ENCODE results near the gene DIP2C. TPM values are rescaled to one million over a fixed set of nuclear protein-coding genes. Genes with fewer than 3 reads are reported as not detected.
A peak's percentile ranks its signal among the peaks of the same experiment; 100 is the strongest.
"Not testable (repeated sequence)": the region's sequence is repeated elsewhere in the genome, so short reads cannot be mapped to it uniquely, and the experiment has no call there.

The DIP2C gene
- total and polyA plus RNA-seq, 3 donors from 2014 or later = 14.9 to 43.4 (median 30.1) TPM

DNA sequence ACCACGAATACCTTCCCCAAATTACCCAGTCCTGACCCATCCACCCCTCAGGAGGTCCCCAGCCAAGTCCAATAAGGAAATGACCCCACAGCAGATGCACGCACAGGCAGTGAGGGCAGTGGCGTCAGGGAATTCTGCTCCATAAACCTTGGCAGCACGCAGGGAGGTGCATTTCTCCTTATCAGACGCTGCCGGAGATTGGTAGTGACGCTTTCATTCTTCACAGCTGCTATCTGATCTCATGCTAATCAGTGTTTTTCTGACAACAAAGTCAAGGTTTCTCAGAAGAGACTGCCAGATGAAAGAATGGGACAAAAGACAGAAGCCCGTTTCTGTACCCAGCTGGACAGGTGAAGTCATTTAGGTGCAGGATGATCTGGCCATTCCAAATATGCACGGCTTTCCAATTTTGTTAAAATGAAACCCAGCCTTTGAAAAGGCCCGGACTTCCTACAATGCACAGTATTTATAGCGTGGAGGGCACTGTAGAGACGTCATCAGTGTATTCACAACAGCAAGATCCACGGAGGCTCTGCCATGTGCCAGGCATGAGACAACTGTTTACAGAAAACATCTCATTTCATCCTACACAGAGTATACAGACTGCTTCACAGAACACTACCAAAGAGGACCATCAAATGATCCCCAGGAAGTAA, 35.3 kb downstream of the DIP2C start:
- H3K4me1 ChIP-seq = peaks cover 10% of the 10 kb centered on the region
- no peaks in the 10 kb centered on the region for H3K36me3 ChIP-seq (ENCODE audit: low read depth, missing control alignments)
- no peak overlapping the region for H3K27ac ChIP-seq
- DNase-seq = peak; percentile 67
- H3K27me3 ChIP-seq = no peaks in the 10 kb centered on the region
- intact Hi-C loops (cut with DNase I; ENCODE audit: low total_unique reads) = no loop called here
- TF ChIP-seq, protein P1, sequence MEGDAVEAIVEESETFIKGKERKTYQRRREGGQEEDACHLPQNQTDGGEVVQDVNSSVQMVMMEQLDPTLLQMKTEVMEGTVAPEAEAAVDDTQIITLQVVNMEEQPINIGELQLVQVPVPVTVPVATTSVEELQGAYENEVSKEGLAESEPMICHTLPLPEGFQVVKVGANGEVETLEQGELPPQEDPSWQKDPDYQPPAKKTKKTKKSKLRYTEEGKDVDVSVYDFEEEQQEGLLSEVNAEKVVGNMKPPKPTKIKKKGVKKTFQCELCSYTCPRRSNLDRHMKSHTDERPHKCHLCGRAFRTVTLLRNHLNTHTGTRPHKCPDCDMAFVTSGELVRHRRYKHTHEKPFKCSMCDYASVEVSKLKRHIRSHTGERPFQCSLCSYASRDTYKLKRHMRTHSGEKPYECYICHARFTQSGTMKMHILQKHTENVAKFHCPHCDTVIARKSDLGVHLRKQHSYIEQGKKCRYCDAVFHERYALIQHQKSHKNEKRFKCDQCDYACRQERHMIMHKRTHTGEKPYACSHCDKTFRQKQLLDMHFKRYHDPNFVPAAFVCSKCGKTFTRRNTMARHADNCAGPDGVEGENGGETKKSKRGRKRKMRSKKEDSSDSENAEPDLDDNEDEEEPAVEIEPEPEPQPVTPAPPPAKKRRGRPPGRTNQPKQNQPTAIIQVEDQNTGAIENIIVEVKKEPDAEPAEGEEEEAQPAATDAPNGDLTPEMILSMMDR (IDR thresholded peaks at IDR 0.05) = no peak
- no peak for TF ChIP-seq POLR2A (IDR thresholded peaks at IDR 0.05)
- whole genome bisulfite sequencing, 2 donors = 46 to 55% methylated on average over 13 of the region's 13 CpGs
- H3K4me3 ChIP-seq = no peak overlapping the region
- H3K9me3 ChIP-seq = no peaks in the 10 kb centered on the region

DNA sequence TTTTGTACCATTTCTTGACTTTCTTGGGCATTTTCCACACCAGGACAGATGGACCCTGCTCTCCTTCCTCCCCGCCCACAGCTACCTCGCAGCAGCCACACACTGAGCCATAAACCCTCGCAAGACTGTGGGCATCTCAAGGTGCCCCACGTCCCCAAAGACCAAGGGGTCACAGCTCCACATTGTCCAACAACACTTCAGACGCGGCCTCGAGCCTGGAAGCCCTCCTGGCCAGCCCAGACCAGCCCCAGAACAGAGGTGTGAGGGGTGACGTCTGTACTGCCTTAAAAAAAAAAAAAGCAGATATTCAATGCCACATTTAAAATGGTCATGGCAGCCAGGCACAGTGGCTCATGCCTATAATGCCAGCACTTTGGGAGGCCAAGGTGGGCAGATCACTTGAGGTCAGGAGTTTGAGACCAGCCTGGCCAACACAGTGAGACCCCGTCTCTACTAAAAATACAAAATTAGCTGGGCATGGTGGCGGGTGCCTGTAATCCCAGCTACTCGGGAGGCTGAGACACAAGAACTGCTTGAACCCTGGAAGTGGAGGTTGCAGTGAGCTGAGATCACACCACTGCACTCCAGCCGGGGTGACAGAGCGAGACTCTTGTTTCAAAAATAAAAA, 36.5 kb downstream of the DIP2C start:
- DNase-seq; H3K4me3 ChIP-seq; H3K9me3 ChIP-seq; H3K4me1 ChIP-seq; H3K27me3 ChIP-seq; H3K36me3 ChIP-seq (ENCODE audit: low read depth, missing control alignments); intact Hi-C loops (cut with DNase I; ENCODE audit: low total_unique reads); H3K27ac ChIP-seq: not testable (repeated sequence)
- WGBS, 2 donors = 82 to 93% methylated on average over 13 of the region's 13 CpGs

DNA sequence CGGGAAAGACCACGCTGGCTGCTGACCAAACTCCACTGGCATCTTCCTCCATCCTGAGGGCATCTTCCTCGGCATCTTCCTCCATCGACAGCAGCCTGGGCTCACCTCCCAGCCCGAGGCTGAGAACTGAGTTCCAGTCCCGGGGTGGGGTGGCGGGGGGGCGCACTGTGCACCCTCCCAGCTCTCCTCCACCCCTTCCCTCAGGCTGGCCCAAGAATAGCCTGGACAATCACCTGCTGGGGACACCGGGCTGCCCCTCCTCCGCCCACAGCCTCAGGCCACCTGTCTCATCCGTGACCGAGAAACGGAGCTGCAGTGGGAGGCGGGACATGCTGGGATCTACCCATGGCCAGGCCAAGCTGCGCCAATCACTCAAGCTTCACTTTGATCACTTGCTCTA, 37.2 kb downstream of the DIP2C start:
- no peaks in the 10 kb centered on the region for H3K9me3 ChIP-seq
- no peak for DNase-seq
- TF ChIP-seq, protein P1 (IDR thresholded peaks at IDR 0.05) = no peak
- TF ChIP-seq POLR2A (IDR thresholded peaks at IDR 0.05) = no peak
- intact Hi-C loops (cut with DNase I; ENCODE audit: low total_unique reads) = no loop called here
- 85 to 86% methylated on average over 14 to 15 of the region's 15 CpGs for WGBS, 2 donors
- no peak overlapping the region for H3K27ac ChIP-seq
- no peaks in the 10 kb centered on the region for H3K27me3 ChIP-seq
- H3K4me1 ChIP-seq = peaks cover 10% of the 10 kb centered on the region
- H3K36me3 ChIP-seq (ENCODE audit: low read depth, missing control alignments) = no peaks in the 10 kb centered on the region
- no peak overlapping the region for H3K4me3 ChIP-seq

DNA sequence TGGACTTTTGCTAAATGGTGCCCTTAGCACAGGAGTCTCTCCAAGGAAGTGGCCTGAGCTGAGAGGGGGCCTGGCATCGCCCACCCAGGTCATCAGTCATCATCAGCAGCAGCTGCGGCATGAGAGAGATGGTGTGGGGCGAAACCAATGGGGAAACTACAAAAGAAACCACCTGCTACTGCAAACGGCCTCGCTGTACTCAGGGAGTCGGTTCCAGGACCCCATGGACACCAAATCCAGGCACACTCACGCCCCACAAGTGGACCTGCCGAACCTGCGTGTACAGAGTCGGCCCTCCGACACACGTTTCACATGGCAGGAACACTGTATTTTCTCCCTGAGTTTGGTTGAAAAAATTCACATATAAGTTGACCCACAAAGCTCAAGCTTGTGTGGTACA, 37.8 kb downstream of the DIP2C start:
- Histone ChIP-seq H3K4me1 (peaks cover 10% of the 10 kb centered on the region), H3K27me3 (no peaks in the 10 kb centered on the region), H3K27ac (no peak overlapping the region), H3K9me3 (no peaks in the 10 kb centered on the region), H3K4me3 (no peak overlapping the region), H3K36me3 (ENCODE audit: low read depth, missing control alignments) (no peaks in the 10 kb centered on the region)
- 90 to 93% methylated on average over 10 to 12 of the region's 12 CpGs for WGBS, 2 donors
- TF ChIP-seq, protein P1 (IDR thresholded peaks at IDR 0.05) = no peak
- TF ChIP-seq POLR2A (IDR thresholded peaks at IDR 0.05) = no peak
- intact Hi-C loops (cut with DNase I; ENCODE audit: low total_unique reads) = no loop called here
- no peak for DNase-seq

DNA sequence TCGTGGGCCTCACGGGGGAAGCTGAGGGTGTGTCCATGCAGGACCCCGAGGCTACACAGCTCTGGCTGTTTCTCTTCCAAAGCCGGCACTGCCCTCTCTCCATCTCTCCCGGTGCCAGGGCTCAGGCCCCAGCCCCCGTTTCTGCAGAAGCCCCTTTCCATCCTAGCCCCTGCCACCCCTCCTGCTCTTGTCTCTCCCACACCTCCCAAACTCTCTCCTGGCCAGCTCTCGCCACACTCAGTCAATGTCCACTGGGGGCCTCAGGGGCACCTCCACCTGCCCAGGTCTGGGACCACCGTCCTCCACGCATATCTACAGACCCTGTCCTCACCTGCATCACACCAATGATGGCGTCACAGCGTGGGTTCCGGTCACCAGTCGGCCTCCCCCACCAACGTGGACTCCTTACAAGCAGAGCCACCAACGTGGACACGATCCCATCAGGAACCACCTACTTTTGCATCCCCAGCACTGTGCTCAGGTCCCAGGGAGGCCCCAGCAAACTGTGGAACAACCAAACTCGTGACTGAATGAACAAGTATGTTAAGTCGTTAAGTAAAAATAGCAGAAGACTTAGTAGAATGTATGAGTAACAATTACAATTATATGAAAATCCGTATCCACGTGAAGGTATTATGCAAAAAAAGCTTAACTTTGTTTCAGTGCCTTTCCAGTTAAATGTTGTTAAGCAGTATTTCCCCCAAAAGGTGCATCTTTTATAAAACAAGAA, 38.4 kb downstream of the DIP2C start:
- Histone ChIP-seq H3K9me3 (no peaks in the 10 kb centered on the region), H3K27ac (no peak overlapping the region), H3K36me3 (ENCODE audit: low read depth, missing control alignments) (no peaks in the 10 kb centered on the region), H3K27me3 (no peaks in the 10 kb centered on the region), H3K4me1 (peaks cover 10% of the 10 kb centered on the region), H3K4me3 (no peak overlapping the region)
- 78 to 79% methylated on average over 20 of the region's 20 CpGs for WGBS, 2 donors
- TF ChIP-seq, protein P1 (IDR thresholded peaks at IDR 0.05) = no peak
- TF ChIP-seq POLR2A (IDR thresholded peaks at IDR 0.05) = no peak
- DNase-seq = no peak
- intact Hi-C loops (cut with DNase I; ENCODE audit: low total_unique reads) = no loop called here

All from testis (tissue), 3 donors.